Measurements from ENCODE around the gene RNF19B.

DNA sequence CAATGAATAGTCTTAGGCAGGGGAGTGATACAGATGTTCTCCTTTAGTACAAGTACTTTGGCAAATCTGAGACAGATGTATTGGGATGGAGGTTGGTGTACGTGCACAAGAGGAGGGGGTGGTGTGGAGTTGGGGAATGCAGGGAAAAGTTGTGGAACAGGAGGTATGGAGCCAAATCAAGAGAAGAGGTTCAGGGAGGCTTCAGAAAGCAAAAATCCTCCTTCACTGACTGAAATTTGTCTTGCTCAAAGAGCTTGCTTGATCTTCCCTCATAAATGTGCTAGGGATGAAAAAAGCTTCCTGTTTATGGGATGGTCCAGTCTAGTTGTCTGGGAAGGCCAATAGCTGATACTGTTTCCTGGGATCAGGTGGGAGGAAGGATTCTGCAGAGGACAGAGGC is 5.8 kb downstream of the RNF19B start:
- TF ChIP-seq, protein P1, sequence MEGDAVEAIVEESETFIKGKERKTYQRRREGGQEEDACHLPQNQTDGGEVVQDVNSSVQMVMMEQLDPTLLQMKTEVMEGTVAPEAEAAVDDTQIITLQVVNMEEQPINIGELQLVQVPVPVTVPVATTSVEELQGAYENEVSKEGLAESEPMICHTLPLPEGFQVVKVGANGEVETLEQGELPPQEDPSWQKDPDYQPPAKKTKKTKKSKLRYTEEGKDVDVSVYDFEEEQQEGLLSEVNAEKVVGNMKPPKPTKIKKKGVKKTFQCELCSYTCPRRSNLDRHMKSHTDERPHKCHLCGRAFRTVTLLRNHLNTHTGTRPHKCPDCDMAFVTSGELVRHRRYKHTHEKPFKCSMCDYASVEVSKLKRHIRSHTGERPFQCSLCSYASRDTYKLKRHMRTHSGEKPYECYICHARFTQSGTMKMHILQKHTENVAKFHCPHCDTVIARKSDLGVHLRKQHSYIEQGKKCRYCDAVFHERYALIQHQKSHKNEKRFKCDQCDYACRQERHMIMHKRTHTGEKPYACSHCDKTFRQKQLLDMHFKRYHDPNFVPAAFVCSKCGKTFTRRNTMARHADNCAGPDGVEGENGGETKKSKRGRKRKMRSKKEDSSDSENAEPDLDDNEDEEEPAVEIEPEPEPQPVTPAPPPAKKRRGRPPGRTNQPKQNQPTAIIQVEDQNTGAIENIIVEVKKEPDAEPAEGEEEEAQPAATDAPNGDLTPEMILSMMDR (IDR thresholded peaks at IDR 0.05): no peak
- TF ChIP-seq, protein P2, sequence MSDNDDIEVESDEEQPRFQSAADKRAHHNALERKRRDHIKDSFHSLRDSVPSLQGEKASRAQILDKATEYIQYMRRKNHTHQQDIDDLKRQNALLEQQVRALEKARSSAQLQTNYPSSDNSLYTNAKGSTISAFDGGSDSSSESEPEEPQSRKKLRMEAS (IDR thresholded peaks at IDR 0.05): no peak
- TF ChIP-seq, protein P3, sequence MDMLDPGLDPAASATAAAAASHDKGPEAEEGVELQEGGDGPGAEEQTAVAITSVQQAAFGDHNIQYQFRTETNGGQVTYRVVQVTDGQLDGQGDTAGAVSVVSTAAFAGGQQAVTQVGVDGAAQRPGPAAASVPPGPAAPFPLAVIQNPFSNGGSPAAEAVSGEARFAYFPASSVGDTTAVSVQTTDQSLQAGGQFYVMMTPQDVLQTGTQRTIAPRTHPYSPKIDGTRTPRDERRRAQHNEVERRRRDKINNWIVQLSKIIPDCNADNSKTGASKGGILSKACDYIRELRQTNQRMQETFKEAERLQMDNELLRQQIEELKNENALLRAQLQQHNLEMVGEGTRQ (IDR thresholded peaks at IDR 0.05): no peak
- TF ChIP-seq POLR2AphosphoS2 (conservative IDR thresholded peaks at IDR 0.05; ENCODE audit: low read length): no peak
